Nephron progenitor cell (in vitro differentiated cells): ENCODE measurements around the gene PANK2.
A peak's percentile ranks its signal among the peaks of the same experiment; 100 is the strongest.

Experiments
- DNase-seq: peaks from one replicate; pipeline ENCODE4 v3.0.0; 2021
- H3K27ac Mint-ChIP-seq: 2 replicates; pipeline ENCODE4 v1.8.0; 2021; ENCODE audit warnings: mild to moderate bottlenecking, moderate library complexity, mixed read lengths
- H3K27me3 Mint-ChIP-seq: 2 replicates; pipeline ENCODE4 v1.8.0; 2021; ENCODE audit warnings: mild to moderate bottlenecking, low read depth, mixed read lengths; ENCODE audit not compliant: poor library complexity
- H3K36me3 Mint-ChIP-seq: 2 replicates; pipeline ENCODE4 v1.8.0; 2021; ENCODE audit warnings: low read depth, mixed read lengths
- H3K4me1 Mint-ChIP-seq: 2 replicates; pipeline ENCODE4 v1.8.0; 2021; ENCODE audit warnings: mixed read lengths
- H3K4me3 Mint-ChIP-seq: 2 replicates; pipeline ENCODE4 v1.8.0; 2021; ENCODE audit warnings: mild to moderate bottlenecking, moderate library complexity, mixed read lengths
- H3K9me3 Mint-ChIP-seq: 2 replicates; pipeline ENCODE4 v1.8.0; 2021; ENCODE audit warnings: mild to moderate bottlenecking, moderate library complexity, mixed read lengths
- TF ChIP-seq, protein P1 (sequence below): fragments of 200-600 bp; sonication (generic); IDR thresholded peaks from 2 replicates; pipeline ENCODE4 v1.5.0; 2021; ENCODE audit warnings: antibody characterized with exemption

The PANK2 gene

DNA sequence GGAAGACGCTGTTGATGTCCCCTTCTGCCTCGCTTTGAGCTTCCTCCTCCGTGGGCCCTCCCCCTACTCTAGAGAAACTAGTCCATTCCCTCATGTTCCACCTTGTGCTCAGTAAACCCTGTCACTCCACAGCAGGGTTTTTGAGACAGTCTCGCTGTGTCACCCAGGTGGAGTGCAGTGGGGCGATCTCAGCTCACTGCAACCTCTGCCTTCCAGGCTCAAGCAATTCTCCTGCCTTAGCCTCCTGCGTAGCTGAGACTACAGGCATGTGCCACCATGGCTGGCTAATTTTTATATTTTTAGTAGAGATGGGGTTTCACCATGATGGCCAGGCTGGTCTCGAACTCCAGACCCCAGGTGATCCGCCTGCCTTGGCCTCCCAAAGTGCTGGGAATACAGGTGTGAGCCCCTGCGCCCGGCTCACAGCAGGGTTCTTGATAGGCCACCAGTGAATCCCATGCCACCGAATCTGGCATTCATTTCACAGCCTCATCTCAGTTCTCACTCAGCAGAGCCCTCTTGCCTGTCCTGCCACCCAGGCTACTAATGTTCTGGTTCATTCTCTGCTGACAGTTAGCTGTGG lies 36.0 kb downstream of the PANK2 start:
- H3K27ac Mint-ChIP-seq = peak overlapping the region; percentile 91
- no peak overlapping the region for H3K4me3 Mint-ChIP-seq
- DNase-seq = no peak
- peaks cover 33% of the 10 kb centered on the region for H3K4me1 Mint-ChIP-seq
- H3K27me3 Mint-ChIP-seq = no peaks in the 10 kb centered on the region
- no peaks in the 10 kb centered on the region for H3K9me3 Mint-ChIP-seq
- TF ChIP-seq, protein P1, sequence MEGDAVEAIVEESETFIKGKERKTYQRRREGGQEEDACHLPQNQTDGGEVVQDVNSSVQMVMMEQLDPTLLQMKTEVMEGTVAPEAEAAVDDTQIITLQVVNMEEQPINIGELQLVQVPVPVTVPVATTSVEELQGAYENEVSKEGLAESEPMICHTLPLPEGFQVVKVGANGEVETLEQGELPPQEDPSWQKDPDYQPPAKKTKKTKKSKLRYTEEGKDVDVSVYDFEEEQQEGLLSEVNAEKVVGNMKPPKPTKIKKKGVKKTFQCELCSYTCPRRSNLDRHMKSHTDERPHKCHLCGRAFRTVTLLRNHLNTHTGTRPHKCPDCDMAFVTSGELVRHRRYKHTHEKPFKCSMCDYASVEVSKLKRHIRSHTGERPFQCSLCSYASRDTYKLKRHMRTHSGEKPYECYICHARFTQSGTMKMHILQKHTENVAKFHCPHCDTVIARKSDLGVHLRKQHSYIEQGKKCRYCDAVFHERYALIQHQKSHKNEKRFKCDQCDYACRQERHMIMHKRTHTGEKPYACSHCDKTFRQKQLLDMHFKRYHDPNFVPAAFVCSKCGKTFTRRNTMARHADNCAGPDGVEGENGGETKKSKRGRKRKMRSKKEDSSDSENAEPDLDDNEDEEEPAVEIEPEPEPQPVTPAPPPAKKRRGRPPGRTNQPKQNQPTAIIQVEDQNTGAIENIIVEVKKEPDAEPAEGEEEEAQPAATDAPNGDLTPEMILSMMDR = no peak
- H3K36me3 Mint-ChIP-seq = peaks cover 40% of the 10 kb centered on the region

DNA sequence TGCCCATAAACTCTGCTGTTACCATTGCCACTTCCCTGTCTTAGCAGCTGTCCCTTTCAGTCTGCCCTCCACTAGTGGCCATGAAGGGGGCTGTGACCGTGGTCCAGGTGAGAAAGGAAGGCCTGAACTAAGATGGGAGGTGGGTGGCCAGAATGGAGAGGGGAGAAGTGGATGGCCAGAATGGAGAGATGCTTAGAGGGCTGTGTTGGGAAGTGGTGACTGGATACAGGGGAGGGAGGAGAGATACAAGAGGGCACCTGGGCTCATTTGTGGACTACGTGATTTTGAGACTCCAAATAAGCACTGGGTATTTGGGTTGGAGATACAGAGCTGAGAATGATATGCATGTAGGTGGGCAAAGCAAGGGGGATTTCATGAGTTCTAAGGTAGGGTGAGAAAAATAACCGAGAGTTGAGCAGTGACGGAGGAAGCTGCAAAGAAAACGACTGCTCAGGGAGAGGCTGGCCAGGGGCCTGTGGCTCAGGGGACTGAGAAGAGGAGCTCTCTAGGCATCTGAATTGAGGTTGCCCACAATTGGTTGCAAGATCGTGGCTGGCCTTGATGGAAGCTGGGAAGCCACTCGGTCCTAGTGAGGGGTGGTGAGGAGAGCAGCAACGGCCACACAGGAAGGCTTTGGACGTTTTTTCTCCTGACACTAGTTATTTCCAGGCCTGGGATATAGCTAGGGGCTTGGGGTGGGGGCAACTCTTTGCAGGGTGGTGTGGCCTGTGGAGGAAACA lies 36.9 kb downstream of the PANK2 start:
- peaks cover 40% of the 10 kb centered on the region for H3K36me3 Mint-ChIP-seq
- no peaks in the 10 kb centered on the region for H3K27me3 Mint-ChIP-seq
- H3K4me1 Mint-ChIP-seq = peaks cover 37% of the 10 kb centered on the region
- H3K9me3 Mint-ChIP-seq = no peaks in the 10 kb centered on the region
- peak overlapping the region; percentile 91 for H3K27ac Mint-ChIP-seq
- no peak overlapping the region for H3K4me3 Mint-ChIP-seq
- TF ChIP-seq, protein P1 = no peak
- DNase-seq = no peak

DNA sequence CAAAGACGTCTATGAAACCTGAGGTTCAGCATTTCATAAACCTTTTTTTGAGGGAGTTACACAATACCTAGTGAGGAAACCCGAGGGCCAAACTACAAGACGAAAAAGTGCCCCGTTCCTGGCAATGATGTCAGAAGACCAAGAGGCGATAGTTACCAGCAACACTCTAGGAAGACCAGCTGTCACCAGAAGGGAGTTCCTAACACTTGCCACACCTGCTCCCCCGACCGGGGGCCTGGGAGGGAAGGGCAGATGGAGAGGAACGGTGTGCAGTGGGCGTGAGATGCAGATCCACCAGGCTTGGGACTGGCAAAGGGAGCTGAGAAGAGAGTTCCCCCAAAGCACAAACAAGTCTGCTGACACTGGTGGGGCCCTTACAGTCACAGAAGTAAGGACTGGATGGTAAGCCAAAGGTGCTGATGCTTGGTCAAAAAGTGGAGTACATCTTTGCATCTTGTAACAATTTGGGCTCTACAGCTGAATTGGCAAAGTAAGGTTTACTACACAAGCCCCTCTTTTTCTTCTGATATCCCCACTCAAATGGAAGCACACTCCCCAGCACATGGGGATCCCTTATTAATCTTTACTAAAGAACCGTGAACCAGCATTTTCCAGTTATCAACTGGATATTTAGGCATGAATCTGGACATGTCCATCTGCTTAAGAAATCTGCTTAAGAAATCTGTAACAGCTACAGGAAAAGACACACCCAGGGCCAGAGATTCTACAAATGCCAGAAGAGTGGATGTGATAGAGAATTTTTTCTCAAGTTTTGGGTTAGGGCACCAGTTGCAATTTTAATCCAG lies 38.5 kb downstream of the PANK2 start:
- Mint-ChIP-seq H3K4me1 (peaks cover 41% of the 10 kb centered on the region), H3K9me3 (no peaks in the 10 kb centered on the region), H3K4me3 (no peak overlapping the region), H3K27me3 (no peaks in the 10 kb centered on the region), H3K27ac (peak overlapping the region; percentile 64), H3K36me3 (peaks cover 36% of the 10 kb centered on the region)
- TF ChIP-seq, protein P1 = no peak
- DNase-seq = no peak

DNA sequence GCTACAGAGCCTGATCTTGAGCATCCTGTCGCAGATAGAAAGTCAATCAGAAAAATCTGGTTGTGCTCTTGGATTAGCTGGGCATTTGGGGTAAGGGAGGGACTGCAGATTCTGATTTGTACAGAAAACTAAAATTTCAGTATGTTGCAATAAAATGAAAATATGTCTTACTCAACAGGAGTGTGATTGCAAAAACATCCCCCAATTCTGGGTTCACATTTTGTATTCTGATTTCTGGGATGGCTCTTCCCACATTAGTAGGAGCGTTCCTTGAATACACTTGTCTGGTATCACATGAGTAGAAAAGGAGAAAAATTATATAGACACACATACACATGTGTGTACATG lies 40.5 kb downstream of the PANK2 start:
- no peaks in the 10 kb centered on the region for H3K27me3 Mint-ChIP-seq
- peaks cover 41% of the 10 kb centered on the region for H3K36me3 Mint-ChIP-seq
- DNase-seq = no peak
- TF ChIP-seq, protein P1 = no peak
- H3K9me3 Mint-ChIP-seq = no peaks in the 10 kb centered on the region
- H3K4me3 Mint-ChIP-seq = no peak overlapping the region
- peak overlapping the region; percentile 76 for H3K27ac Mint-ChIP-seq
- H3K4me1 Mint-ChIP-seq = peaks cover 40% of the 10 kb centered on the region

DNA sequence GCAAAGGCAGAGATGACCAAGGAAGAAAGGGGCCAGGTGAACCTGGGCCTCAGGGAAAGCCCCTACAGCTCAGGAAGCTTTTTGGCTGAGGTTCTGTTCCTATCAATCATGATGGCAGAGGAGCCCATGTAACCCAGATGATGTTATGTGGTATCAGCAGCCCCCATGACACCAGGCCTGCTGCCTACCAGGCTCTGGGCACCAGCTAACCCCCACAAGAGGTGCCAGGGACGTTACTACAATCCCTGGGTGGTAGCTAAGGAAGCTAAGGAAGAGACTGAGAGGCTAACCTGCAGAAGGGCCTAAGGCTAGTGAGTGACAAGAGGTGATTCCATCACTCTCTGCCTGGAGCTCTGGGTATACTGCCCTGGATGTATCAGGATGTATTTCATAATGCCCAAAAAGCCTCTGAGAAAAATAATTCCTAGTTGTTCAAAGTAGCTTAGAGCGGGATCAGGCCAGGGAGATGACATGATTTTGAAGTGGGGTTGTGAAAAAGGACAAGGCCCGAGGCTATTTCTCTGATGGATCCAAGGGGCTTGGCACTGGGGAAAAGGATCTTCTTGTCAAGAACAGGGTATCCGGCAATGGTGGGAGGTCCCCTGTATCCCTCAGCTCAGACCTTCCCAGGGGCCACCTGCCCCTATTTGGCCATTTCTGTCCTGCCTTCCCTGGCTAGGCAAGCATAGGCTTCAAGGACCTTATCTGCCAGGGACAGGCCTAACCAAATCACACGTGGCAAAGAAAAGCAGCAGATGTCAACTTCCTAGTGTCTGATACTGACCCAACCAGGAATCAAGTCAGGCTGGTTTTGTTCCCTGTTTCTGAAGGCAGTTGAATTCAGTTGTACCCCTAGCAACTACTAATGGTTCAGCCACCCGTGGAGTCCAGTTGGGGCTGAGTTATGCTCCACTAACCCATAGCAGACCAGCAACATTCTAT lies 41.3 kb downstream of the PANK2 start:
- Mint-ChIP-seq H3K4me1 (peaks cover 36% of the 10 kb centered on the region), H3K27ac (peak overlapping the region; percentile 93)
- TF ChIP-seq, protein P1 = no peak

More for the DNA sequence above, 41.3 kb downstream of the PANK2 start:
- Mint-ChIP-seq H3K9me3 (no peaks in the 10 kb centered on the region), H3K36me3 (peaks cover 38% of the 10 kb centered on the region), H3K27me3 (no peaks in the 10 kb centered on the region), H3K4me3 (no peak overlapping the region)
- no peak for DNase-seq
